ENCODE data around the gene BICC1. TPM values are rescaled to one million over a fixed set of nuclear protein-coding genes. Genes with fewer than 3 reads are reported as not detected.

The BICC1 gene
- total and polyA plus RNA-seq, 8 donors = 0.29 to 25.0 (median 4.5) TPM

GRCh38 chr10:58645416-58646146 is 132.9 kb downstream of the BICC1 start:
- H3K27me3 ChIP-seq = no peaks in the 10 kb centered on the region
- no peaks in the 10 kb centered on the region for H3K36me3 ChIP-seq
- intact Hi-C loops (cut with DNase I; ENCODE audit: low total_unique reads) = no loop called here
- no peaks in the 10 kb centered on the region for H3K9me3 ChIP-seq
- 61 to 72% (median 66%) methylated on average over 8 of the region's 8 CpGs for WGBS, 5 donors
- no peak overlapping the region for H3K4me3 ChIP-seq
- peak in 1 of 2 donors; percentile 46 for DNase-seq
- TF ChIP-seq POLR2AphosphoS5 (IDR thresholded peaks at IDR 0.05) = no peak
- TF ChIP-seq, protein P1, sequence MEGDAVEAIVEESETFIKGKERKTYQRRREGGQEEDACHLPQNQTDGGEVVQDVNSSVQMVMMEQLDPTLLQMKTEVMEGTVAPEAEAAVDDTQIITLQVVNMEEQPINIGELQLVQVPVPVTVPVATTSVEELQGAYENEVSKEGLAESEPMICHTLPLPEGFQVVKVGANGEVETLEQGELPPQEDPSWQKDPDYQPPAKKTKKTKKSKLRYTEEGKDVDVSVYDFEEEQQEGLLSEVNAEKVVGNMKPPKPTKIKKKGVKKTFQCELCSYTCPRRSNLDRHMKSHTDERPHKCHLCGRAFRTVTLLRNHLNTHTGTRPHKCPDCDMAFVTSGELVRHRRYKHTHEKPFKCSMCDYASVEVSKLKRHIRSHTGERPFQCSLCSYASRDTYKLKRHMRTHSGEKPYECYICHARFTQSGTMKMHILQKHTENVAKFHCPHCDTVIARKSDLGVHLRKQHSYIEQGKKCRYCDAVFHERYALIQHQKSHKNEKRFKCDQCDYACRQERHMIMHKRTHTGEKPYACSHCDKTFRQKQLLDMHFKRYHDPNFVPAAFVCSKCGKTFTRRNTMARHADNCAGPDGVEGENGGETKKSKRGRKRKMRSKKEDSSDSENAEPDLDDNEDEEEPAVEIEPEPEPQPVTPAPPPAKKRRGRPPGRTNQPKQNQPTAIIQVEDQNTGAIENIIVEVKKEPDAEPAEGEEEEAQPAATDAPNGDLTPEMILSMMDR (IDR thresholded peaks at IDR 0.05) = no peak
- TF ChIP-seq EP300 (IDR thresholded peaks at IDR 0.05) = no peak
- TF ChIP-seq POLR2A (IDR thresholded peaks at IDR 0.05) = no peak
- H3K27ac ChIP-seq = no peak overlapping the region
- peaks cover 0 to 10% (median 3%) of the 10 kb centered on the region in 4 donors for H3K4me1 ChIP-seq

DNA sequence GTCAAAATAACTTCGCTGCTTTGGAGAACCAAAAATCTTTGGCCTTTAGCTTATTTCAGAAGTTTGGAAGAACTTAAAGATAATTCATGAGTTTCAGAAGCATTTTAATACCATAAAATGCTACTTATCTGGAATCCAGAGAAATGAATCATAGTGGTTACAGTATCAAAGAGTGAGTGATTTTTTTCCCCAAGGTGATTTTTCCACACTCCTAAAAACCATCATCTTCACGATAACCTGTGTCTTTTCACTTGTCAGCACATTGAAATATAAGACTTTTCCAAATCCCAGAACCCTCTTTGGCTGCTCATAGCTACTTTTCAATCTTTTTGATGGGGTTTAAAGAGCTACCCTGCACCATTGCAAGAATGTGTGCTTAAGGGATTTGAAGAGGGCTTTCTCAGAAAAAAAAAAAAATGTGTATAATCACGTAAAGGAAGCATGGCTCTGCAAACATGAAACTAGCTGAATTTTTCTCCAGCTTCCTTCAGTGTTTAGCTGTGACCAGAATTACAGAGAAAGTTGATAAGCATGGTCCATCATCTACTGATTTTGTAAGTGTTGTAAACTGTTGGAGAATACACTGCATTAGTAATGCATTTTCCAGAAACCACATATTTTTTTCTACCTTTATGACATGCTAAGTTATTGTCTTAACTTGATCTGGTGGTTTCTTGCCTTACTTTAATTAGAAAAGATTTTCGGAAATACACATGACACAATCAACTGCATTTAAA is 134.9 kb downstream of the BICC1 start:
- H3K4me1 ChIP-seq = peaks cover 0 to 17% (median 5%) of the 10 kb centered on the region in 4 donors
- H3K27ac ChIP-seq = no peak overlapping the region
- H3K36me3 ChIP-seq = no peaks in the 10 kb centered on the region
- DNase-seq = no peak
- TF ChIP-seq POLR2A (IDR thresholded peaks at IDR 0.05) = no peak
- TF ChIP-seq, protein P1 (IDR thresholded peaks at IDR 0.05) = no peak
- TF ChIP-seq EP300 (IDR thresholded peaks at IDR 0.05) = no peak
- no peak for TF ChIP-seq POLR2AphosphoS5 (IDR thresholded peaks at IDR 0.05)
- H3K9me3 ChIP-seq = no peaks in the 10 kb centered on the region
- no peak overlapping the region for H3K4me3 ChIP-seq
- intact Hi-C loops (cut with DNase I; ENCODE audit: low total_unique reads) = no loop called here
- H3K27me3 ChIP-seq = no peaks in the 10 kb centered on the region
- WGBS, 5 donors = 63 to 75% (median 68%) methylated on average over 4 of the region's 4 CpGs

DNA sequence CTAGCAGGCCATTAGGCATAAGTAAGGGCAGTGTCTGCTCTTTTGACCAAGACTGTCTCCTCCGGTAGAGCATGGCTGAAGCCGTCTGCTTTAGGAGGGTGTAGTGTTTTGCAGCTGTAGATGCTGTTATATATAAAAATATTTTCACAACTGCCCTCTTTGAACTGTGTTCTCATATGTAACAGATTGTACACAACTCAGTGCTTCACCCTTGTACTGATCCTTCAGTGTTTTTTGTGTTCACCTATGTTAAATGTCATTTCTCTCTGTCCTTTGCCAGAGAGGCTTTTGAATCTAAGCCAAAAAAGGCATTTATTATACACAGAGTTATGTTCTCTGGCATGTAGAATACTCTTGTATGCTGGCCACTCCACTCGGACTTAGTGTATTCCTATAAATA is 135.5 kb downstream of the BICC1 start:
- Histone ChIP-seq H3K27ac (no peak overlapping the region), H3K27me3 (no peaks in the 10 kb centered on the region), H3K9me3 (no peaks in the 10 kb centered on the region), H3K4me3 (no peak overlapping the region), H3K4me1 (peaks cover 0 to 17% (median 5%) of the 10 kb centered on the region in 4 donors), H3K36me3 (no peaks in the 10 kb centered on the region)
- 64 to 78% (median 69%) methylated on average over 3 of the region's 3 CpGs for WGBS, 5 donors
- peak in 1 of 2 donors; percentile 24 for DNase-seq
- TF ChIP-seq POLR2AphosphoS5 (IDR thresholded peaks at IDR 0.05) (no peak), EP300 (IDR thresholded peaks at IDR 0.05) (no peak), POLR2A (IDR thresholded peaks at IDR 0.05) (no peak)
- TF ChIP-seq, protein P1 (IDR thresholded peaks at IDR 0.05) = no peak
- intact Hi-C loops (cut with DNase I; ENCODE audit: low total_unique reads) = no loop called here

DNA sequence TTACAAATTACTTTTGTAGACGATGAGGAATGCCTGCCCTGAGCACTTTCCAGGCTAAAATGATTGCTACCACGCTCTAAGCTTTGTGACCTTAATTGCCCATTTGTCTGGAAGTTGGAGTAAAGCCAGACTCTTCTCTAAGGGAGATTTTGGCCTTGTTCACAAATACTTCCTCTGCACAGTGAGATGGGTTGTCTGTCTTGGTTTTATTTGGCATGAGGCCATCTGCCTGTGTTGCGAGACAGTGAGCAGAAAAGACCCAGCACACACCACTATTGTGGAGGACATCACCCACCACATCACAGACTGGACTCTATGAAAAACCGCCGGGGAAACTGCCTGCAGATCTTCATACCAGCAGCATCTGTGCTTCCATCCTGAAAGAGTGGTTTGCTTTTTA is 138.4 kb downstream of the BICC1 start:
- 34 to 48% (median 43%) methylated on average over 5 of the region's 5 CpGs for WGBS, 5 donors
- H3K4me3 ChIP-seq = no peak overlapping the region
- TF ChIP-seq POLR2A (IDR thresholded peaks at IDR 0.05) (no peak), POLR2AphosphoS5 (IDR thresholded peaks at IDR 0.05) (no peak), EP300 (IDR thresholded peaks at IDR 0.05) (no peak)
- TF ChIP-seq, protein P1 (IDR thresholded peaks at IDR 0.05) = no peak
- H3K27me3 ChIP-seq = no peaks in the 10 kb centered on the region
- H3K36me3 ChIP-seq = no peaks in the 10 kb centered on the region
- peak in 1 of 2 donors; percentile 76 for DNase-seq
- no peak overlapping the region for H3K27ac ChIP-seq
- no peaks in the 10 kb centered on the region for H3K9me3 ChIP-seq
- intact Hi-C loops (cut with DNase I; ENCODE audit: low total_unique reads) = no loop called here
- peaks cover 0 to 13% (median 5%) of the 10 kb centered on the region in 4 donors for H3K4me1 ChIP-seq
